Motor neuron (in vitro differentiated cells): ENCODE results near the gene PLCL1. TPM values are rescaled to one million over a fixed set of nuclear protein-coding genes. Genes with fewer than 3 reads are reported as not detected.
A peak's percentile ranks its signal among the peaks of the same experiment; 100 is the strongest.

Source experiments
- ATAC-seq, 8 experiments: fragments of 200-7000 bp; cut with Tn5 transposase; replicated peaks in 6 of 8; 2 replicates each; pipeline ENCODE4 v1.8.0; 2021; ENCODE audit warnings: mild to moderate bottlenecking in 8 of 8, moderate library complexity in 8 of 8
- H3K27ac ChIP-seq, 2 donors: fragments of 250-450 bp; sonication (Bioruptor Pico); 2 replicates each; pipeline ENCODE4 v1.9.0; 2021; ENCODE audit warnings: antibody characterized with exemption in 2 of 2, mild to moderate bottlenecking in 2 of 2, moderate library complexity in 1 of 2
- H3K4me1 ChIP-seq, 2 donors: fragments of 250-450 bp; sonication (Bioruptor Pico); replicated peaks in 1 of 2; 2 replicates each; pipeline ENCODE4 v1.6.1; 2021; ENCODE audit warnings: antibody characterized with exemption in 2 of 2, mild to moderate bottlenecking in 2 of 2, moderate library complexity in 1 of 2
- H3K4me3 ChIP-seq, 5 donors: fragments of 250-450 bp; sonication (Bioruptor Pico); 2 replicates each; pipeline ENCODE4 v1.9.0; 2021; ENCODE audit warnings: antibody characterized with exemption in 5 of 5, mild to moderate bottlenecking in 5 of 5, moderate library complexity in 4 of 5
- WGBS, 10 experiments: fragments of 450-650 bp; shearing (Covaris generic); methylation state at CpG; one replicate each; pipeline ENCODE4 v1.0.0; 2022; 5-methylcytosine and 5-hydroxymethylcytosine counted together
- in situ Hi-C, 9 experiments: fragments of 400-800 bp; cut with MboI; loops; one replicate each; pipeline ENCODE4 v1.15.0; 2021; ENCODE audit warnings: low sequenced_read_pairs in 9 of 9, low pct_unique_long_range_greater_than_20kb in 2 of 9; ENCODE audit not compliant: unreplicated experiment in 9 of 9
- total RNA-seq, 8 experiments: library from RNA; unstranded; fragments of 300-600 nt; gene quantifications; 2 replicates each; pipeline versions ENCODE4 v1.2.3 to v1.2.4, GENCODE V29; 2022

The PLCL1 gene
- total RNA-seq, 8 experiments from 2014 or later, result 7.0 to 16.8 (median 10.1) TPM

GRCh38 chr2:197883354-197884032 lies 79.1 kb downstream of the PLCL1 start:
- Histone ChIP-seq H3K4me1 (peaks cover 2 to 5% of the 10 kb centered on the region in 2 donors), H3K4me3 (no peak overlapping the region), H3K27ac (no peak overlapping the region)
- peak in 2 of 8 experiments; percentile 42 to 44 for ATAC-seq
- WGBS, 10 experiments, result 37 to 100% (median 85%) methylated on average over 1 to 3 of the region's 3 CpGs; no CpG with 5 or more reads in 1 of the 10 experiments
- in situ Hi-C loops, result no loop called here

- H3K4me3 ChIP-seq, result no peak overlapping the region
- H3K4me1 ChIP-seq, result peaks cover 6 to 12% of the 10 kb centered on the region in 2 donors
- no peak overlapping the region for H3K27ac ChIP-seq
- no peak for ATAC-seq
- in situ Hi-C loops, result no loop called here
- WGBS, 10 experiments, result 66 to 83% (median 79%) methylated on average over 1 to 3 of the region's 3 CpGs; no CpG with 5 or more reads in 2 of the 10 experiments
These were observed 79.9 kb downstream of the PLCL1 start for GRCh38 chr2:197884252-197884651.

GRCh38 chr2:197885126-197885525 lies 80.7 kb downstream of the PLCL1 start:
- WGBS, 10 experiments, result 67 to 100% (median 90%) methylated on average over 1 to 3 of the region's 3 CpGs; no CpG with 5 or more reads in 1 of the 10 experiments
- in situ Hi-C loops, result no loop called here
- Histone ChIP-seq H3K27ac (no peak overlapping the region), H3K4me3 (no peak overlapping the region), H3K4me1 (peaks cover 12 to 16% of the 10 kb centered on the region in 2 donors)
- no peak for ATAC-seq

- no peak for ATAC-seq
- Histone ChIP-seq H3K27ac (no peak overlapping the region), H3K4me1 (peaks cover 12 to 19% of the 10 kb centered on the region in 2 donors)
These were observed 81.2 kb downstream of the PLCL1 start for GRCh38 chr2:197885587-197885986.

GRCh38 chr2:197888321-197888720 lies 83.9 kb downstream of the PLCL1 start:
- Histone ChIP-seq H3K4me3 (no peak overlapping the region), H3K4me1 (peaks cover 19 to 20% of the 10 kb centered on the region in 2 donors), H3K27ac (no peak overlapping the region)
- no peak for ATAC-seq
- 20 to 100% (median 90%) methylated on average over 1 of the region's 1 CpG; no CpG with 5 or more reads in 2 of the 10 experiments for WGBS, 10 experiments
- in situ Hi-C loops, result no loop called here

More at GRCh38 chr2:197885587-197885986, 81.2 kb downstream of the PLCL1 start:
- no peak overlapping the region for H3K4me3 ChIP-seq
- 53 to 96% (median 90%) methylated on average over 1 to 4 of the region's 4 CpGs; no CpG with 5 or more reads in 1 of the 10 experiments for WGBS, 10 experiments
- in situ Hi-C loops, result no loop called here

GRCh38 chr2:197889041-197889440 lies 84.6 kb downstream of the PLCL1 start:
- WGBS, 10 experiments, result 0 to 34% (median 10%) methylated on average over 1 to 2 of the region's 2 CpGs; no CpG with 5 or more reads in 1 of the 10 experiments
- H3K4me1 ChIP-seq, result peaks cover 19 to 23% of the 10 kb centered on the region in 2 donors
- in situ Hi-C loops, result no loop called here
- peak; percentile 49 to 99 (median 93) for ATAC-seq
- peak overlapping the region in 1 of 2 donors; percentile 56 for H3K27ac ChIP-seq
- H3K4me3 ChIP-seq, result no peak overlapping the region

GRCh38 chr2:197890168-197890567 lies 85.8 kb downstream of the PLCL1 start:
- peak in 5 of 8 experiments; percentile 27 to 52 (median 47) for ATAC-seq
- in situ Hi-C loops, result no loop called here
- 0 to 80% (median 17%) methylated on average over 1 of the region's 1 CpG; no CpG with 5 or more reads in 1 of the 10 experiments for WGBS, 10 experiments

GRCh38 chr2:197891897-197892442 lies 87.6 kb downstream of the PLCL1 start:
- Histone ChIP-seq H3K4me3 (no peak overlapping the region), H3K27ac (no peak overlapping the region), H3K4me1 (peaks cover 19 to 26% of the 10 kb centered on the region in 2 donors)
- ATAC-seq, result no peak
- in situ Hi-C loops, result no loop called here
- WGBS, 10 experiments, result 50 to 95% (median 91%) methylated on average over 1 to 7 of the region's 7 CpGs; no CpG with 5 or more reads in 2 of the 10 experiments

More at GRCh38 chr2:197890168-197890567, 85.8 kb downstream of the PLCL1 start:
- no peak overlapping the region for H3K4me3 ChIP-seq
- no peak overlapping the region for H3K27ac ChIP-seq
- peaks cover 19 to 26% of the 10 kb centered on the region in 2 donors for H3K4me1 ChIP-seq

GRCh38 chr2:197893403-197894177 lies 89.2 kb downstream of the PLCL1 start:
- in situ Hi-C loops, result no loop called here
- no peak overlapping the region for H3K27ac ChIP-seq
- peaks cover 19 to 24% of the 10 kb centered on the region in 2 donors for H3K4me1 ChIP-seq
- peak in 6 of 8 experiments; percentile 15 to 79 (median 44) for ATAC-seq
- no peak overlapping the region for H3K4me3 ChIP-seq
- 3 to 100% (median 61%) methylated on average over 1 to 5 of the region's 6 CpGs; no CpG with 5 or more reads in 1 of the 10 experiments for WGBS, 10 experiments

- WGBS, 10 experiments, result 0 to 100% (median 50%) methylated on average over 1 to 2 of the region's 2 CpGs; no CpG with 5 or more reads in 1 of the 10 experiments
- H3K27ac ChIP-seq, result no peak overlapping the region
- no peak overlapping the region for H3K4me3 ChIP-seq
- H3K4me1 ChIP-seq, result peaks cover 6 to 16% of the 10 kb centered on the region in 2 donors
- in situ Hi-C loops, result no loop called here
- ATAC-seq, result no peak
These were observed 90.4 kb downstream of the PLCL1 start for GRCh38 chr2:197894751-197895274.

GRCh38 chr2:197897960-197898678 lies 93.7 kb downstream of the PLCL1 start:
- H3K27ac ChIP-seq, result no peak overlapping the region
- H3K4me3 ChIP-seq, result no peak overlapping the region
- peaks cover 0 to 6% of the 10 kb centered on the region in 2 donors for H3K4me1 ChIP-seq
- in situ Hi-C loops, result no loop called here
- ATAC-seq, result no peak
- 80 to 100% (median 92%) methylated on average over 1 to 4 of the region's 4 CpGs; no CpG with 5 or more reads in 1 of the 10 experiments for WGBS, 10 experiments

GRCh38 chr2:197904446-197904845 lies 100.1 kb downstream of the PLCL1 start:
- H3K4me1 ChIP-seq, result no peaks in the 10 kb centered on the region
- ATAC-seq, result no peak
- in situ Hi-C loops, result no loop called here
- H3K27ac ChIP-seq, result no peak overlapping the region
- WGBS, 10 experiments, result 79 to 100% (median 85%) methylated on average over 1 to 2 of the region's 2 CpGs; no CpG with 5 or more reads in 2 of the 10 experiments
- no peak overlapping the region for H3K4me3 ChIP-seq
